Astrocyte (in vitro differentiated cells and primary cell): ENCODE measurements around the gene GMDS.

Experiments
- CTCF ChIP-seq: IDR thresholded peaks from 2 replicates; pipeline ENCODE4 v1.5.1; 2011; ENCODE audit warnings: low read depth, mild to moderate bottlenecking, inconsistent platforms, low read length, moderate library complexity; ENCODE audit not compliant: insufficient read depth
- EZH2 ChIP-seq: IDR thresholded peaks from 2 replicates; pipeline ENCODE4 v1.6.1; 2012; ENCODE audit warnings: mild to moderate bottlenecking, low read length, inconsistent platforms; ENCODE audit not compliant: insufficient read depth

GRCh38 chr6:1641343-1641885 lies 604.0 kb downstream of the GMDS start:
- TF ChIP-seq CTCF (no peak), EZH2 (no peak)
